Measurements from ENCODE around the gene EDN3. TPM values are rescaled to one million over a fixed set of nuclear protein-coding genes. Genes with fewer than 3 reads are reported as not detected.

The EDN3 gene
- total and polyA plus RNA-seq, 7 donors: 0.62 to 2.3 (median 1.3) TPM

- ATAC-seq (no peak), DNase-seq (no peak)
- H3K36me3 ChIP-seq (ENCODE audit: insufficient read depth in 1 of 2, low read depth in 1 of 2): no peaks in the 10 kb centered on the region
- no peaks in the 10 kb centered on the region for H3K9me3 ChIP-seq
- H3K27me3 ChIP-seq (ENCODE audit: insufficient read depth in 3 of 3, low read length in 2 of 3): peaks cover 0 to 20% (median 0%) of the 10 kb centered on the region in 3 donors
- intact Hi-C loops (cut with DNase I): no loop called here
- H3K4me3 ChIP-seq: no peak overlapping the region
- H3K4me1 ChIP-seq: no peaks in the 10 kb centered on the region
- 93 to 99% (median 98%) methylated on average over 1 of the region's 1 CpG for WGBS, 3 donors
- H3K27ac ChIP-seq: no peak overlapping the region
- no peak for TF ChIP-seq CTCF (IDR thresholded peaks at IDR 0.05)
These were observed 48.9 kb downstream of the EDN3 start for GRCh38 chr20:59349277-59349676.

- H3K9me3 ChIP-seq: no peaks in the 10 kb centered on the region
- H3K27ac ChIP-seq: no peak overlapping the region
- intact Hi-C loops (cut with DNase I): no loop called here
- H3K4me1 ChIP-seq: no peaks in the 10 kb centered on the region
- 84 to 89% (median 88%) methylated on average over 10 of the region's 10 CpGs for WGBS, 3 donors
- H3K4me3 ChIP-seq: no peak overlapping the region
- DNase-seq (no peak), ATAC-seq (no peak)
- peaks cover 0 to 14% (median 0%) of the 10 kb centered on the region in 3 donors for H3K27me3 ChIP-seq (ENCODE audit: insufficient read depth in 3 of 3, low read length in 2 of 3)
- no peak for TF ChIP-seq CTCF (IDR thresholded peaks at IDR 0.05)
- H3K36me3 ChIP-seq (ENCODE audit: insufficient read depth in 1 of 2, low read depth in 1 of 2): no peaks in the 10 kb centered on the region
These were observed 50.1 kb downstream of the EDN3 start for GRCh38 chr20:59350330-59351156.

- Histone ChIP-seq H3K9me3 (no peaks in the 10 kb centered on the region), H3K27ac (no peak overlapping the region), H3K4me1 (no peaks in the 10 kb centered on the region), H3K4me3 (no peak overlapping the region), H3K36me3 (ENCODE audit: insufficient read depth in 1 of 2, low read depth in 1 of 2) (no peaks in the 10 kb centered on the region), H3K27me3 (ENCODE audit: insufficient read depth in 3 of 3, low read length in 2 of 3) (peaks cover 0 to 14% (median 0%) of the 10 kb centered on the region in 3 donors)
- TF ChIP-seq CTCF (IDR thresholded peaks at IDR 0.05): no peak
- intact Hi-C loops (cut with DNase I): no loop called here
- no peak for ATAC-seq
- whole genome bisulfite sequencing, 3 donors: 85 to 88% (median 88%) methylated on average over 10 of the region's 10 CpGs
- no peak for DNase-seq
These were observed 51.0 kb downstream of the EDN3 start for GRCh38 chr20:59351157-59352040.

GRCh38 chr20:59352541-59352940, 52.1 kb downstream of the EDN3 start:
- H3K4me3 ChIP-seq: no peak overlapping the region
- no peaks in the 10 kb centered on the region for H3K9me3 ChIP-seq
- no peak overlapping the region for H3K27ac ChIP-seq
- H3K36me3 ChIP-seq (ENCODE audit: insufficient read depth in 1 of 2, low read depth in 1 of 2): no peaks in the 10 kb centered on the region
- DNase-seq (no peak), ATAC-seq (no peak)
- no peak for TF ChIP-seq CTCF (IDR thresholded peaks at IDR 0.05)
- intact Hi-C loops (cut with DNase I): no loop called here
- 57 to 82% (median 81%) methylated on average over 4 of the region's 4 CpGs for WGBS, 3 donors
- H3K27me3 ChIP-seq (ENCODE audit: insufficient read depth in 3 of 3, low read length in 2 of 3): peaks cover 0 to 14% (median 0%) of the 10 kb centered on the region in 3 donors
- no peaks in the 10 kb centered on the region for H3K4me1 ChIP-seq

All from psoas muscle (tissue), 8 donors.